IMR-90 (cell line): ENCODE results near the gene ST8SIA4. TPM values are rescaled to one million over a fixed set of nuclear protein-coding genes. Genes with fewer than 3 reads are reported as not detected.

Experiments used
- ATAC-seq: fragments of 200-7000 bp; cut with Tn5 transposase; 2 replicates; pipeline ENCODE4 v1.9.1; 2020; ENCODE audit warnings: low read depth, mild to moderate bottlenecking, moderate library complexity
- BruUV-seq: library from RNA; stranded (reverse); fragments of 400-500 nt; replicated peaks from 2 replicates; lab custom pipeline; 2021; lab: Mats Ljungman, UMichigan
- CTCF ChIA-PET: fragments of 300-600 bp; formaldehyde crosslinking; extraction: SDS; loops from one replicate; lab custom pipeline; 2021; ENCODE audit warnings: antibody characterized with exemption; lab: Yijun Ruan, JAX
- POLR2A ChIA-PET: fragments of 300-600 bp; sonication (Branson Sonifier 250); formaldehyde crosslinking; loops from one replicate; lab custom pipeline; 2022; ENCODE audit warnings: antibody characterized with exemption; ENCODE audit not compliant: unreplicated experiment; lab: Charles Lee
- DNase-seq: peaks from one replicate; pipeline ENCODE4 v3.0.0; 2013
- H2AFZ ChIP-seq: replicated peaks from 2 replicates; pipeline ENCODE3; 2013; ENCODE audit warnings: low read length, mild to moderate bottlenecking; ENCODE audit not compliant: poor library complexity
- H2AK5ac ChIP-seq: 2 replicates; pipeline ENCODE4 v1.6.1; 2013; ENCODE audit warnings: low read depth, low read length, inconsistent platforms
- H2AK9ac ChIP-seq: replicated peaks from 2 replicates; pipeline ENCODE3; 2013; ENCODE audit warnings: mild to moderate bottlenecking, low read depth, low read length, moderate library complexity; ENCODE audit not compliant: poor library complexity
- H2BK120ac ChIP-seq: 2 replicates; pipeline ENCODE4 v1.6.1; 2013; ENCODE audit warnings: low read depth, low read length, inconsistent platforms
- H2BK15ac ChIP-seq: 3 replicates; pipeline ENCODE4 v1.6.1; 2013; ENCODE audit warnings: low read depth, low read length, inconsistent platforms
- H2BK20ac ChIP-seq: 2 replicates; pipeline ENCODE4 v1.6.1; 2013; ENCODE audit warnings: low read depth, mild to moderate bottlenecking, inconsistent platforms, low read length, moderate library complexity
- H2BK5ac ChIP-seq: 2 replicates; pipeline ENCODE4 v1.6.1; 2013; ENCODE audit warnings: mild to moderate bottlenecking, low read depth, low read length, inconsistent platforms; ENCODE audit not compliant: poor library complexity, severe bottlenecking
- H3K14ac ChIP-seq: replicated peaks from 2 replicates; pipeline ENCODE4 v1.6.1; 2013; ENCODE audit warnings: low read depth, low read length, inconsistent platforms
- H3K18ac ChIP-seq: 2 replicates; pipeline ENCODE4 v1.6.1; 2013; ENCODE audit warnings: low read depth, low read length, control low read depth
- H3K23ac ChIP-seq: 2 replicates; pipeline ENCODE4 v1.6.1; 2013; ENCODE audit warnings: low read depth, low read length, inconsistent platforms
- H3K27ac ChIP-seq: 2 replicates; pipeline ENCODE4 v1.5.1; 2013; ENCODE audit warnings: mild to moderate bottlenecking, control low read depth, low read length; ENCODE audit not compliant: insufficient read depth
- H3K27me3 ChIP-seq: 2 replicates; pipeline ENCODE4 v1.6.1; 2013; ENCODE audit warnings: low read length; ENCODE audit not compliant: control insufficient read depth, insufficient read depth
- H3K36me3 ChIP-seq: 2 replicates; pipeline ENCODE4 v1.6.1; 2013; ENCODE audit warnings: low read length, mixed read lengths; ENCODE audit not compliant: control insufficient read depth, insufficient read depth
- H3K4ac ChIP-seq: 2 replicates; pipeline ENCODE4 v1.6.1; 2013; ENCODE audit warnings: low read depth, low read length, inconsistent platforms
- H3K4me1 ChIP-seq: 2 replicates; pipeline ENCODE4 v1.6.1; 2013; ENCODE audit warnings: low read length, mixed read lengths; ENCODE audit not compliant: control insufficient read depth, insufficient read depth
- H3K4me2 ChIP-seq: 2 replicates; pipeline ENCODE4 v1.6.1; 2013; ENCODE audit warnings: low read depth, mild to moderate bottlenecking, control low read depth, low read length, moderate library complexity
- H3K4me3 ChIP-seq: 2 replicates; pipeline ENCODE4 v1.5.1; 2013; ENCODE audit warnings: low read depth, mild to moderate bottlenecking, control low read depth, low read length, moderate library complexity; ENCODE audit not compliant: insufficient read depth
- H3K56ac ChIP-seq: 2 replicates; pipeline ENCODE4 v1.6.1; 2013; ENCODE audit warnings: low read length, inconsistent platforms; ENCODE audit not compliant: insufficient read depth; ENCODE audit errors: extremely low read depth
- H3K79me1 ChIP-seq, 2 experiments: 2 replicates each; pipeline ENCODE4 v1.6.1; 2013; ENCODE audit warnings: low read length in 2 of 2, inconsistent platforms in 1 of 2, low read depth in 1 of 2
- H3K9ac ChIP-seq: 2 replicates; pipeline ENCODE4 v1.6.1; 2013; ENCODE audit warnings: low read depth, low read length, control low read depth
- H3K9me1 ChIP-seq: 2 replicates; pipeline ENCODE4 v1.6.1; 2013; ENCODE audit warnings: low read length, inconsistent platforms; ENCODE audit not compliant: insufficient read depth
- H3K9me3 ChIP-seq: 2 replicates; pipeline ENCODE4 v1.6.1; 2013; ENCODE audit warnings: low read length; ENCODE audit not compliant: control insufficient read depth, insufficient read depth
- H4K20me1 ChIP-seq: 2 replicates; pipeline ENCODE4 v1.6.1; 2013; ENCODE audit warnings: low read length, inconsistent platforms; ENCODE audit not compliant: insufficient read depth
- H4K5ac ChIP-seq: 2 replicates; pipeline ENCODE4 v1.6.1; 2013; ENCODE audit warnings: mild to moderate bottlenecking, low read depth, low read length, control low read depth
- H4K8ac ChIP-seq, 2 experiments: 2 replicates each; pipeline ENCODE4 v1.6.1; 2013; ENCODE audit warnings: low read depth in 2 of 2, low read length in 2 of 2, control low read depth in 1 of 2, inconsistent platforms in 1 of 2
- H4K91ac ChIP-seq: 2 replicates; pipeline ENCODE4 v1.6.1; 2013; ENCODE audit warnings: low read depth, low read length, inconsistent platforms; ENCODE audit not compliant: insufficient read depth
- CEBPB ChIP-seq: IDR thresholded peaks from 2 replicates; pipeline ENCODE4 v1.6.1; 2012; ENCODE audit warnings: low read depth, low read length, improper control_type of control experiment
- CHD1 ChIP-seq: IDR thresholded peaks from 2 replicates; pipeline ENCODE4 v1.6.1; 2012; ENCODE audit warnings: low read depth, low read length, improper control_type of control experiment
- FOS ChIP-seq: fragments of 150-350 bp; IDR thresholded peaks from 2 replicates; pipeline ENCODE4 v1.6.1; 2016; ENCODE audit warnings: low read depth, low read length
- MAZ ChIP-seq: IDR thresholded peaks from 2 replicates; pipeline ENCODE4 v1.6.1; 2012; ENCODE audit warnings: low read depth, mild to moderate bottlenecking, low read length, improper control_type of control experiment, moderate library complexity, borderline replicate concordance
- MXI1 ChIP-seq: IDR thresholded peaks from 2 replicates; pipeline ENCODE4 v1.6.1; 2012; ENCODE audit warnings: low read depth, mild to moderate bottlenecking, low read length, moderate library complexity, borderline replicate concordance
- NFE2L2 ChIP-seq: fragments of 150-350 bp; IDR thresholded peaks from 2 replicates; pipeline ENCODE4 v1.6.1; 2016; ENCODE audit warnings: low read depth, mild to moderate bottlenecking, low read length
- RCOR1 ChIP-seq: IDR thresholded peaks from 2 replicates; pipeline ENCODE4 v1.6.1; 2012; ENCODE audit warnings: mild to moderate bottlenecking, low read length, improper control_type of control experiment; ENCODE audit not compliant: insufficient replicate concordance
- RFX5 ChIP-seq: IDR thresholded peaks from 2 replicates; pipeline ENCODE4 v1.8.0; 2012; ENCODE audit warnings: low read depth, mild to moderate bottlenecking, low read length, moderate library complexity
- SMC3 ChIP-seq: fragments of 150-350 bp; IDR thresholded peaks from 2 replicates; pipeline ENCODE4 v1.6.1; 2016; ENCODE audit warnings: low read depth, mild to moderate bottlenecking, antibody characterized with exemption, low read length, moderate library complexity
- WGBS, 2 experiments: methylation state at CpG; one replicate each; pipeline versions ENCODE4 v1.1.5 to v1.1.7; 2013; ENCODE audit warnings: missing lambda C conversion rate in 2 of 2; ENCODE audit not compliant: insufficient read length in 1 of 2; ENCODE audit errors: extremely low coverage in 2 of 2; 5-methylcytosine and 5-hydroxymethylcytosine counted together
- dilution Hi-C: fragments of 300-500 bp; cut with HindIII; formaldehyde crosslinking; loops from one replicate; pipeline ENCODE4 v1.14.3; 2018; ENCODE audit warnings: low sequenced_read_pairs; ENCODE audit not compliant: unreplicated experiment
- in situ Hi-C: fragments of 300-500 bp; cut with MboI; formaldehyde crosslinking; loops from 3 replicates; pipeline ENCODE4 v1.14.3; 2019; ENCODE audit warnings: low sequenced_read_pairs, inconsistent platforms, mixed read lengths
- intact Hi-C: fragments of 100-400 bp; cut with micrococcal nuclease; formaldehyde crosslinking; loops from 2 replicates; pipeline ENCODE4 v1.10.0; 2022
- polyA plus RNA-seq, 3 experiments: library from polyadenylated mRNA; depleted of rRNA; stranded (reverse); fragments of >200 nt; gene quantifications; 2 replicates each; pipeline ENCODE4 v1.2.3, GENCODE V29; 2012; ENCODE audit warnings: low replicate concordance in 1 of 3
- total RNA-seq: library from RNA; depleted of rRNA; stranded (reverse); fragments of >200 nt; gene quantifications from 2 replicates; pipeline ENCODE4 v1.2.3, GENCODE V29; 2012
- TF ChIP-seq, protein P1 (sequence below): conservative IDR thresholded peaks from 2 replicates; pipeline ENCODE4 v1.5.1; 2012; ENCODE audit warnings: mild to moderate bottlenecking, low read depth, low read length, improper control_type of control experiment

Gene ST8SIA4
- total and polyA plus RNA-seq, 2 of the 4 experiments (the other 2 are of a cell fraction) = 0.02 to 0.18 TPM

- ATAC-seq = peak; percentile 41
- Histone ChIP-seq H3K4me3 (peak overlapping the region; percentile 45; the same call in 1 of the 2 replicates), H3K9ac (no peak overlapping the region), H2BK15ac (no peak overlapping the region), H3K14ac (no peak overlapping the region), H3K23ac (no peak overlapping the region), H2AK5ac (no peak overlapping the region), H4K8ac (no peak overlapping the region), H3K79me1 (no peaks in the 10 kb centered on the region), H3K4me1 (no peaks in the 10 kb centered on the region), H4K5ac (no peak overlapping the region), H4K20me1 (no peaks in the 10 kb centered on the region), H2AFZ (peak overlapping the region; percentile 85), H3K4ac (no peak overlapping the region), H2BK120ac (no peak overlapping the region), H3K36me3 (no peaks in the 10 kb centered on the region), H3K9me1 (no peaks in the 10 kb centered on the region), H3K27me3 (peaks cover 26% of the 10 kb centered on the region), H2AK9ac (no peak overlapping the region), H2BK5ac (no peak overlapping the region), H3K18ac (no peak overlapping the region), H3K4me2 (peak overlapping the region; percentile 94), H3K9me3 (no peaks in the 10 kb centered on the region), H3K27ac (no peak overlapping the region), H2BK20ac (no peak overlapping the region), H3K56ac (no peak overlapping the region), H4K91ac (no peak overlapping the region)
- dilution Hi-C loops (no loop called here), in situ Hi-C loops (no loop called here), intact Hi-C loops (no loop called here)
- ChIA-PET CTCF (no interaction called here), POLR2A (no interaction called here)
- BruUV-seq = no TSS peak
- no peak for DNase-seq
- 8% methylated on average over 5 of the region's 19 CpGs; no CpG with 5 or more reads in 1 of the 2 experiments for WGBS, 2 experiments
- TF ChIP-seq MXI1 = no peak
- TF ChIP-seq MAZ = no peak
- no peak for TF ChIP-seq FOS
- no peak for TF ChIP-seq SMC3
- TF ChIP-seq, protein P1, sequence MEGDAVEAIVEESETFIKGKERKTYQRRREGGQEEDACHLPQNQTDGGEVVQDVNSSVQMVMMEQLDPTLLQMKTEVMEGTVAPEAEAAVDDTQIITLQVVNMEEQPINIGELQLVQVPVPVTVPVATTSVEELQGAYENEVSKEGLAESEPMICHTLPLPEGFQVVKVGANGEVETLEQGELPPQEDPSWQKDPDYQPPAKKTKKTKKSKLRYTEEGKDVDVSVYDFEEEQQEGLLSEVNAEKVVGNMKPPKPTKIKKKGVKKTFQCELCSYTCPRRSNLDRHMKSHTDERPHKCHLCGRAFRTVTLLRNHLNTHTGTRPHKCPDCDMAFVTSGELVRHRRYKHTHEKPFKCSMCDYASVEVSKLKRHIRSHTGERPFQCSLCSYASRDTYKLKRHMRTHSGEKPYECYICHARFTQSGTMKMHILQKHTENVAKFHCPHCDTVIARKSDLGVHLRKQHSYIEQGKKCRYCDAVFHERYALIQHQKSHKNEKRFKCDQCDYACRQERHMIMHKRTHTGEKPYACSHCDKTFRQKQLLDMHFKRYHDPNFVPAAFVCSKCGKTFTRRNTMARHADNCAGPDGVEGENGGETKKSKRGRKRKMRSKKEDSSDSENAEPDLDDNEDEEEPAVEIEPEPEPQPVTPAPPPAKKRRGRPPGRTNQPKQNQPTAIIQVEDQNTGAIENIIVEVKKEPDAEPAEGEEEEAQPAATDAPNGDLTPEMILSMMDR = no peak
- no peak for TF ChIP-seq RFX5
- TF ChIP-seq RCOR1 = no peak
- no peak for TF ChIP-seq NFE2L2
- no peak for TF ChIP-seq CHD1
- TF ChIP-seq CEBPB = no peak
Observed at GRCh38 chr5:100900142-100900795, 2.8 kb downstream of the ST8SIA4 start.
